Colonic mucosa (tissue), 4 donors: Measurements from ENCODE around the gene TTLL3. TPM values are rescaled to one million over a fixed set of nuclear protein-coding genes. Genes with fewer than 3 reads are reported as not detected.

ENCODE experiments used
- DNase-seq: peaks from one replicate; pipeline ENCODE4 v3.0.0-alpha.2; 2020
- H3K27ac ChIP-seq: fragments of 200-600 bp; one replicate; pipeline ENCODE4 v1.8.0; 2021
- H3K27me3 ChIP-seq: fragments of 200-600 bp; one replicate; pipeline ENCODE4 v1.8.0; 2021
- H3K36me3 ChIP-seq: fragments of 200-600 bp; one replicate; pipeline ENCODE4 v1.8.0; 2021
- H3K4me1 ChIP-seq: fragments of 200-600 bp; one replicate; pipeline ENCODE4 v1.8.0; 2021; ENCODE audit warnings: mild to moderate bottlenecking
- H3K4me3 ChIP-seq: fragments of 200-600 bp; one replicate; pipeline ENCODE4 v1.8.0; 2021
- H3K9ac ChIP-seq, 2 donors: one replicate each; pipeline ENCODE4 v1.7.0; 2013; ENCODE audit warnings: control low read depth in 2 of 2, low read depth in 2 of 2, low read length in 2 of 2
- H3K9me3 ChIP-seq: fragments of 200-600 bp; one replicate; pipeline ENCODE4 v1.8.0; 2021
- intact Hi-C: fragments of 100-400 bp; cut with DNase I; formaldehyde crosslinking; loops from one replicate; pipeline ENCODE4 v1.14.1; 2022
- total RNA-seq, 2 donors: library from RNA; stranded (reverse); fragmentation: NEBNext Ultra II Directional in 1 of 2; extraction: Animal tissue kit (Norgen Biotek cat#: 25700) in 1 of 2; gene quantifications; one replicate each; pipeline ENCODE4 v1.2.1, GENCODE V29; 2021
- TF ChIP-seq, protein P1 (sequence below): fragments of 200-600 bp; IDR thresholded peaks from one replicate; pipeline ENCODE4 v1.8.0; 2022; ENCODE audit warnings: antibody characterized with exemption, mild to moderate bottlenecking
- donor health status: healthy.
- donor health status: DM: no; HTN: no; CAD: no.
- donor health status: DM: no; HTN: no; CAD: no.

Gene TTLL3
- total RNA-seq, 2 donors from 2014 or later = 25.0 to 28.7 TPM

GRCh38 chr3:9809239-9809614 is 835 bp upstream of the TTLL3 start:
- TF ChIP-seq, protein P1, sequence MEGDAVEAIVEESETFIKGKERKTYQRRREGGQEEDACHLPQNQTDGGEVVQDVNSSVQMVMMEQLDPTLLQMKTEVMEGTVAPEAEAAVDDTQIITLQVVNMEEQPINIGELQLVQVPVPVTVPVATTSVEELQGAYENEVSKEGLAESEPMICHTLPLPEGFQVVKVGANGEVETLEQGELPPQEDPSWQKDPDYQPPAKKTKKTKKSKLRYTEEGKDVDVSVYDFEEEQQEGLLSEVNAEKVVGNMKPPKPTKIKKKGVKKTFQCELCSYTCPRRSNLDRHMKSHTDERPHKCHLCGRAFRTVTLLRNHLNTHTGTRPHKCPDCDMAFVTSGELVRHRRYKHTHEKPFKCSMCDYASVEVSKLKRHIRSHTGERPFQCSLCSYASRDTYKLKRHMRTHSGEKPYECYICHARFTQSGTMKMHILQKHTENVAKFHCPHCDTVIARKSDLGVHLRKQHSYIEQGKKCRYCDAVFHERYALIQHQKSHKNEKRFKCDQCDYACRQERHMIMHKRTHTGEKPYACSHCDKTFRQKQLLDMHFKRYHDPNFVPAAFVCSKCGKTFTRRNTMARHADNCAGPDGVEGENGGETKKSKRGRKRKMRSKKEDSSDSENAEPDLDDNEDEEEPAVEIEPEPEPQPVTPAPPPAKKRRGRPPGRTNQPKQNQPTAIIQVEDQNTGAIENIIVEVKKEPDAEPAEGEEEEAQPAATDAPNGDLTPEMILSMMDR = no peak
- H3K9me3 ChIP-seq = no peaks in the 10 kb centered on the region
- peak overlapping the region; percentile 61 for H3K4me3 ChIP-seq
- peak overlapping the region; percentile 89 for H3K27ac ChIP-seq
- no peaks in the 10 kb centered on the region for H3K27me3 ChIP-seq
- peak; percentile 69 for DNase-seq
- H3K36me3 ChIP-seq = peaks cover 7% of the 10 kb centered on the region
- H3K9ac ChIP-seq = peak overlapping the region; percentile 77 to 94
- peaks cover 7% of the 10 kb centered on the region for H3K4me1 ChIP-seq
- intact Hi-C loops = no loop called here

DNA sequence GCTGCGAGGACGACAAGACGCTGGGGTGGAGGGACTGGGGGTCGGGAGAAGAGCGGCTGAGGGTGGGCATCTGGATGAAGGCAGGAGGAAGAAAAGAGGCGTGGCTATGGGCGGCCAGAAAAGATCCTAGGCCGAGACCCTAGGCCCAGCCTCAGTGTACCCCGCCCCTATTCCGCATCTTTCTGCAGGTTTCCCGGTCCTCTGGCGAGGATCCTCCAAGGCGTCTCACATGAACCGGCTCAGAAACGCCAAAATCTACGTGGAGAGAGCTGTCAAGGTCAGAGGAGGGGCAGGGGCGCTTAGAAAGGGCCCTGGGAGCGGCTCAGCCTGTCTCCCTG is 340 bp downstream of the TTLL3 start:
- Histone ChIP-seq H3K4me1 (peaks cover 7% of the 10 kb centered on the region), H3K27me3 (no peaks in the 10 kb centered on the region), H3K9me3 (no peaks in the 10 kb centered on the region), H3K36me3 (no peaks in the 10 kb centered on the region), H3K27ac (peak overlapping the region; percentile 89), H3K4me3 (peak overlapping the region; percentile 61), H3K9ac (peak overlapping the region; percentile 77 to 94)
- TF ChIP-seq, protein P1 = no peak
- intact Hi-C loops = no loop called here
- no peak for DNase-seq

- Histone ChIP-seq H3K9ac (peak overlapping the region; percentile 77 to 94), H3K27ac (no peak overlapping the region)
Observed at GRCh38 chr3:9810846-9811245, 784 bp downstream of the TTLL3 start.

GRCh38 chr3:9812870-9813483 is 2.9 kb downstream of the TTLL3 start:
- Histone ChIP-seq H3K27ac (no peak overlapping the region), H3K4me1 (peaks cover 7% of the 10 kb centered on the region), H3K36me3 (no peaks in the 10 kb centered on the region), H3K4me3 (no peak overlapping the region), H3K27me3 (no peaks in the 10 kb centered on the region), H3K9me3 (no peaks in the 10 kb centered on the region), H3K9ac (no peak overlapping the region)
- TF ChIP-seq, protein P1 = no peak
- no peak for DNase-seq
- intact Hi-C loops = no loop called here

More at GRCh38 chr3:9810846-9811245, 784 bp downstream of the TTLL3 start:
- no peak for DNase-seq
- no peaks in the 10 kb centered on the region for H3K36me3 ChIP-seq
- intact Hi-C loops = no loop called here
- H3K4me1 ChIP-seq = peaks cover 7% of the 10 kb centered on the region
- no peaks in the 10 kb centered on the region for H3K27me3 ChIP-seq
- H3K9me3 ChIP-seq = no peaks in the 10 kb centered on the region
- H3K4me3 ChIP-seq = peak overlapping the region; percentile 61
- TF ChIP-seq, protein P1 = no peak

DNA sequence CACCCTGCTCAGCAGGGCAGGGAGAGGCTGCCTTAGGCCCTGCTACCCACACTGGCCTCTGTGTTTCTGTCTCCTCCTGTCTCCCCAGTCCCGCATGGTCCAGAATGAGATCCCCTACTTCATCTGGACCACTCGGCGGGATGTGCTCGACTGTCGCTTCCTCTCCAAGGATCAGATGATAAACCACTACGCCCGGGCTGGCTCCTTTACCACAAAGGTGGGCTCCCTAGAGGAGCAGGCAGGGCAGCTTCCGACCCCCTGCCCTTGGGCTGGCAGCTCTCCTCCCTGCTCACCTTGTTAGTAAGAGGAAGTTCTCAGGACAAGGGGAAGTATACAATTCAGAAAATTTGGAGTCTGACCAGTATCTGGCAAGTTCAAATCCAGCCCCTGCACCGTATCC is 5.9 kb downstream of the TTLL3 start:
- H3K9me3 ChIP-seq = no peaks in the 10 kb centered on the region
- H3K9ac ChIP-seq = no peak overlapping the region
- no peak for DNase-seq
- no peaks in the 10 kb centered on the region for H3K27me3 ChIP-seq
- H3K4me3 ChIP-seq = no peak overlapping the region
- TF ChIP-seq, protein P1 = no peak
- intact Hi-C loops = no loop called here
- H3K36me3 ChIP-seq = no peaks in the 10 kb centered on the region
- no peaks in the 10 kb centered on the region for H3K4me1 ChIP-seq
- H3K27ac ChIP-seq = no peak overlapping the region
